Mesothelial cell of epicardium (in vitro differentiated cells): ENCODE data around the gene COX7A2L. TPM values are rescaled to one million over a fixed set of nuclear protein-coding genes. Genes with fewer than 3 reads are reported as not detected.
"Not testable (repeated sequence)": the region's sequence is repeated elsewhere in the genome, so short reads cannot be mapped to it uniquely, and the experiment has no call there.

Experiments used
- DNase-seq, 2 experiments: peaks; one replicate each; pipeline ENCODE4 v3.0.0; 2021; ENCODE audit warnings: low spot score in 2 of 2; ENCODE audit not compliant: unreplicated experiment in 2 of 2
- H3K27ac Mint-ChIP-seq: 2 replicates; pipeline ENCODE4 v1.8.0; 2021; ENCODE audit warnings: mixed read lengths
- H3K27me3 Mint-ChIP-seq: 2 replicates; pipeline ENCODE4 v1.8.0; 2021; ENCODE audit warnings: low read depth, mixed read lengths
- H3K36me3 Mint-ChIP-seq: 2 replicates; pipeline ENCODE4 v1.8.0; 2021; ENCODE audit warnings: mixed read lengths
- H3K4me1 Mint-ChIP-seq: 2 replicates; pipeline ENCODE4 v1.8.0; 2021; ENCODE audit warnings: mixed read lengths
- H3K4me3 Mint-ChIP-seq: 2 replicates; pipeline ENCODE4 v1.8.0; 2021; ENCODE audit warnings: mild to moderate bottlenecking, moderate library complexity, mixed read lengths
- H3K9me3 Mint-ChIP-seq: 2 replicates; pipeline ENCODE4 v1.8.0; 2021; ENCODE audit warnings: mixed read lengths
- total RNA-seq: library from RNA; stranded (reverse); gene quantifications from 3 replicates; pipeline ENCODE4 v1.2.1, GENCODE V29; 2021
- TF ChIP-seq, protein P1 (sequence below): fragments of 200-600 bp; sonication (generic); IDR thresholded peaks from one replicate; pipeline ENCODE4 v1.5.0; 2021; ENCODE audit warnings: antibody characterized with exemption; ENCODE audit not compliant: unreplicated experiment

The COX7A2L gene
- total RNA-seq, 1 donor from 2014 or later, result 82.5 TPM

DNA sequence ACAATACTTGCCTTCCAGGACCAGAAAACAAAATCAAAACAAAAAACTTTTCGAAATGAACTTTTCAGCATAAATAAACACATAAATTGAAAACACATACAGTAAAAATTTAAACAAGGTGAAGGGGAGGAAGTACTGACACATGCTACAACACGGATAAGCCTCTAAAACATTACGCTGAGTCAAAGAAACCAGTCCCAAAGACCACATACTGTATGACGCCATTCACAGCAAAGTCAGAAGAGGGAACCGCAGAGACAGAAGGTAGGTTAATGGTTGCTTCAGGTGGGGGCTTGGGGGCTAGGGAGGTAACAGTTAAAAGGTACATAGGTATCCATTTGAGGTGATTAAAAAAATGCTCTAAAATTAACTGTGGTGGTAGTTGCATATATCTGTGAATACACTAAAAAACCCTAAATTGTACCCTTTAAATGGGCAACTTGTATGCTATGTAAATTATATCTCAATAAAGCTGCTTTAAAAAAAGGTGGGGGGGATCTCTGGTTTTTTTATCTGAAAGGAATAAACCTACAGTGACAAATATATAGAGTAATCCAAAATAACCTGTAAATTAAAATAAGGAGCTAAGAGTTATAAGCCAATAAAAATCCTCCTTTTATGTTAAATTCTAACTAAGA lies 7.1 kb downstream of the COX7A2L start:
- H3K4me3 Mint-ChIP-seq, result no peak overlapping the region
- H3K4me1 Mint-ChIP-seq, result peaks cover 10% of the 10 kb centered on the region
- DNase-seq, result no peak
- TF ChIP-seq, protein P1, sequence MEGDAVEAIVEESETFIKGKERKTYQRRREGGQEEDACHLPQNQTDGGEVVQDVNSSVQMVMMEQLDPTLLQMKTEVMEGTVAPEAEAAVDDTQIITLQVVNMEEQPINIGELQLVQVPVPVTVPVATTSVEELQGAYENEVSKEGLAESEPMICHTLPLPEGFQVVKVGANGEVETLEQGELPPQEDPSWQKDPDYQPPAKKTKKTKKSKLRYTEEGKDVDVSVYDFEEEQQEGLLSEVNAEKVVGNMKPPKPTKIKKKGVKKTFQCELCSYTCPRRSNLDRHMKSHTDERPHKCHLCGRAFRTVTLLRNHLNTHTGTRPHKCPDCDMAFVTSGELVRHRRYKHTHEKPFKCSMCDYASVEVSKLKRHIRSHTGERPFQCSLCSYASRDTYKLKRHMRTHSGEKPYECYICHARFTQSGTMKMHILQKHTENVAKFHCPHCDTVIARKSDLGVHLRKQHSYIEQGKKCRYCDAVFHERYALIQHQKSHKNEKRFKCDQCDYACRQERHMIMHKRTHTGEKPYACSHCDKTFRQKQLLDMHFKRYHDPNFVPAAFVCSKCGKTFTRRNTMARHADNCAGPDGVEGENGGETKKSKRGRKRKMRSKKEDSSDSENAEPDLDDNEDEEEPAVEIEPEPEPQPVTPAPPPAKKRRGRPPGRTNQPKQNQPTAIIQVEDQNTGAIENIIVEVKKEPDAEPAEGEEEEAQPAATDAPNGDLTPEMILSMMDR, result no peak
- peak overlapping the region; percentile 10 for H3K27ac Mint-ChIP-seq
- H3K27me3 Mint-ChIP-seq, result no peaks in the 10 kb centered on the region
- H3K36me3 Mint-ChIP-seq, result peaks cover 12% of the 10 kb centered on the region
- H3K9me3 Mint-ChIP-seq, result no peaks in the 10 kb centered on the region

DNA sequence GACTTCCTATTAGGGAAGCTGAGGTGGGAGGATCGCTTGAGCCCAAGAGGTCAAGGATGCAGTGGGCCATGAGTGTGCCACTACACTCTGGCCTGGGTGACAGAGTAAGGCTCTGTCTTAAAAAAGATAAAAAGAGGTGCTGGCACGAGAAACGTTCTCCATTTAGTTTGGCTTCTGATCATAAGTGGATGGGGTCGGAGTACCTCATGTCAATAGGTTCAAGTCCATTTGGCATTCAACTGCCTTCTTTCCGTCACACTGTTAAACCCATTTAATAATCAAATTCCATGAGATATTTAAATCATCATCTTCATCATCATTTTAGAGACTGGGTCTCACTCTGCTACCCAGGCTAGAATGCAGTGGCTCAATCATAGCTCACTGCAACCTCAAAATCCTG lies 9.2 kb downstream of the COX7A2L start:
- no peaks in the 10 kb centered on the region for H3K27me3 Mint-ChIP-seq
- no peak overlapping the region for H3K4me3 Mint-ChIP-seq
- no peak overlapping the region for H3K27ac Mint-ChIP-seq
- DNase-seq, result no peak
- H3K36me3 Mint-ChIP-seq, result peaks cover 25% of the 10 kb centered on the region
- peaks cover 6% of the 10 kb centered on the region for H3K4me1 Mint-ChIP-seq
- TF ChIP-seq, protein P1, result no peak
- no peaks in the 10 kb centered on the region for H3K9me3 Mint-ChIP-seq

DNA sequence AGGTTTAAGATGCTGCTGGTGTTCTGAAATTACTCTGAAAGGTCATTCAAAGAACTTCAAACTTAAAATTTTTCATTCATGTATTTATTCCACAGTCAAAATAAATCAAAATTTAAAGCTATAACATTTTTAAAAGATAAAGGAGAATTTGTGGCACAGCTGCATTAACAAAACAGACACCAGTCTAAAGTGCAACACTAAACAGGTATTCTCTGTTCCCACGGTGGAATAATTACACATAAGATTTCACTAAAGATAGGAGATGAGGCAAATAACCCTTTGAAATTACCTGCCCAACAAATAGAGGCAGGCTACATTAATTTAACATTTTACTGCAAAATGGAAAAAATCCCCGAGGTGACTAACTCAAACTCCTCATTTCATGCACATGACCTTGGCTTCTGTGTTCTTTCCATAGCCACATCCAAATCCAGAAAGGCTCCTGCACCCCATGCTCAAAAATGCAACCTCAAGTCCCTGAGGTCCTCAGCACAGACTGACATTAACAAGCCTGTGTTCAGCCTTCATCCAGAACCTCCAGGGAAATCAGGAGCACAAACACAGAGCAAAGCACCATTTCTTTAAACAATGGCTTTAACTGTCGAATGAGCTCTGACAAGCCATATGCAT lies 10.5 kb downstream of the COX7A2L start:
- no peaks in the 10 kb centered on the region for H3K9me3 Mint-ChIP-seq

DNA sequence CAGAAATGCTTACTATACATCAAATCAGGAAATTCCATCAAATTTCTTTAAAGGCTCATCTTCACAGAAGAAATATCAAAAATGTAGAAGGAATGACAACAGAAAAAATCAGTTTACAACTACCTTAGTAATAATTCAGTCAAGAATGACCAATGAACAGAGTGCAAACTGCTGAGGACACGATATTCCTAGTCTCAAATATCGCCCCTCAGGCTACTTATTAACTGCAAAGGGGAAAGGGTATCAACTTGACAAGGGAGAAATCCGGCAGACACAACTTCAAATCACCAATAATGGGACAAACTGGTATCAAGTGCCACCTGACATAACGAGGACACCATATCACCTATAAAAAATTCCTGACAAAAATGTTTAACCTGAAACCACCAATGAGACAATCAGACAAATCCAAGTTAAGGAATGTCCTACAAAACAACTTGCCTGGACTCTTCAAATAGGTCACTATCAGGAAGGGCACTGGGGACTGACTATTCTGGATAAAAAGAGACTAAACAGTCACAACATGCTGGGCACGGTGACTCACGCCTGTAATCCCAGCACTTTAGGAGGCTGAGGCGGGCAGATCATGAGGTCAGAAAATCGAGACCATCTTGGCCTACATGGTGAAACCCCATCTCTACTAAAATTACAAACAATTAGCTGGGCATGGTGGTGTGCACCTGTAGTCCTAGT lies 12.8 kb downstream of the COX7A2L start:
- Mint-ChIP-seq H3K4me3 (no peak overlapping the region), H3K27me3 (no peaks in the 10 kb centered on the region), H3K36me3 (peaks cover 33% of the 10 kb centered on the region), H3K4me1 (peaks cover 2% of the 10 kb centered on the region), H3K27ac (no peak overlapping the region), H3K9me3 (no peaks in the 10 kb centered on the region)
- DNase-seq, result no peak
- TF ChIP-seq, protein P1, result no peak

More for the DNA sequence above, 10.5 kb downstream of the COX7A2L start:
- Mint-ChIP-seq H3K27ac (no peak overlapping the region), H3K4me1 (peaks cover 6% of the 10 kb centered on the region), H3K4me3 (no peak overlapping the region), H3K36me3 (peaks cover 29% of the 10 kb centered on the region), H3K27me3 (no peaks in the 10 kb centered on the region)
- DNase-seq, result no peak
- TF ChIP-seq, protein P1, result no peak

DNA sequence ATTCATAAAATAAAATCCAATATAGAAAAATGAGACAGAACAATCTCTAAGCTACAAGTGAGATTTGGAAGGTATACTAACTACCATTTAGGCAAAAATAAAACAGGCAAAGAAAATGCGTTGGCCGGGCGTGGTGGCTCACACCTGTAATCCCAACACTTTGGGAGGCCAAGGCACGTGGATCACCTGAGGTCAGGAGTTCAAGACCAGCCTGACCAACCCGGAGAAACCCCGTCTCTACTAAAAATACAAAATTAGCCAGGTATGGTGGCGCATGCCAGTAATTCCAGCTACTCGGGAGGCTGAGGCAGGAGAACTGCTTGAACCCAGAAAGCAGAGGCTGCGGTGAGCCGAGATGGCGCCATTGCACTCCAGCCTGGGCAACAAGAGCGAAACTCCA lies 13.5 kb downstream of the COX7A2L start:
- not testable (repeated sequence) for H3K9me3 Mint-ChIP-seq, DNase-seq, H3K27ac Mint-ChIP-seq, H3K4me1 Mint-ChIP-seq, H3K4me3 Mint-ChIP-seq, H3K27me3 Mint-ChIP-seq
- peaks cover 31% of the 10 kb centered on the region for H3K36me3 Mint-ChIP-seq

DNA sequence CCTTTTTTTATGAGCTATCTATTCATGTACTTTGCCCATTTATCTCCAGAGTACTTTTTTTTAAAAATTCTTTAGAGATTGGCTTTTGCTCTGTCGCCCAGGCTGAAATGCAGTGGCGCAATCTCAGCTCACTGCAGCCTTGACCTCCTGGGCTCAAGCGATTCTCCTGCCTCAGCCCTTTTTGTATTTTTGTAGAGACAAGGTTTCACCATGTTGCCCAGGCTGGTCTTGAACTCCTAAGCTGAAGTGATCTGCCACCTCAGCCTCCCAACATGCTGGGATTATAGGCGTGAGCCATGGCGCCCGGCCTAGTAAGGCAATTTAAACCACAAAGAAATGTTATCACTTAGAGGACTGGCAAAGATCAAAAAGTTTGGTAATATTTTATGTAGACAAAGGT lies 14.2 kb downstream of the COX7A2L start:
- H3K9me3 Mint-ChIP-seq, H3K27me3 Mint-ChIP-seq, H3K27ac Mint-ChIP-seq, DNase-seq, H3K4me3 Mint-ChIP-seq: not testable (repeated sequence)
- Mint-ChIP-seq H3K4me1 (peaks cover 12% of the 10 kb centered on the region), H3K36me3 (peaks cover 29% of the 10 kb centered on the region)
